Stimulated activated CD4-positive, alpha-beta T cell treated with anti-CD3 and anti-CD28 coated beads, Interleukin-1b, Interleukin-23, amount 100 ng/mL, for 1 hour (primary cell): ENCODE measurements around the gene CEP120.
"Not testable (repeated sequence)": the region's sequence is repeated elsewhere in the genome, so short reads cannot be mapped to it uniquely, and the experiment has no call there.

Experiments used
- DNase-seq, 2 donors: peaks; one replicate each; pipeline ENCODE4 v3.0.0-alpha.2; 2020; ENCODE audit warnings: low read depth in 2 of 2

The CEP120 gene

DNA sequence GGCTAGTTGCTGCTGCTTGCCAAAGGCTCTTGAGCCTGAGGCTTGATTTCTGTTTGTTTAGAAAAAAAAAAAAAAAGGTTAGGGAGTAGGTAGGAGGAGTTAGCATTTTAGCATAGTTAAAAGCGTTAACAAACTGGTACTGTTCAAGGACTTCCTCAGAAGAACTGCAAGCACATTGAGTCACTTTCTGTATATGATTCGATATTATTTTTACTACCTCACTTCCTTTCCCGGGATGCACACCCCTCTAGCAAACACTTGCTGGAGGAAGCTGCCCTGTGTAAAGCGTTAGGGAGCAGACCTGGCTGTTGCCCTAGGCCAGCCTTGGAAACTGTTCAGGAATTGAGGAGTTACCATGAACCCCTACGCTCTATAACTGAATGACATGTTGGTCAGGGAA is 15.7 kb upstream of the CEP120 start:
- no peak for DNase-seq

DNA sequence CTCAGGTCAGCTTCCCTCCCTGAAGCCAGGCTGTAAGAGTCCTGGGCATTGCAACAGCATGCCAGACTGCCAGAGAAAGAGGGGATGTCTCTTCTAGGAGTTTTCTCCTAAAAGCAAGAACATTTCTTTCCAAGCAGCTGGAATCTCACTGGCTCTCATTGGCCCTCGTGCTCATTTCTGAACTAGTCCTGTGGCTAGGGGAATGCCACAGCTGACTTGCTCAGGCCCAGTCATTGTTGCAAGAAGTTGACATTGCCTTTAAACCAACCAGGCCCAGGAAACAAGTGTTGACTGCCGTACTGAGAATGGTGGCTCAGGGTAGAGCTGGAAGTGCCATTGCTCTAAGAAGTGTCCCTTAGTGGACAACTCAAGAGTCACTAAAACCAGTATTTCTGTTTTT is 15.0 kb upstream of the CEP120 start:
- no peak for DNase-seq

GRCh38 chr5:123436201-123436600 is 13.0 kb upstream of the CEP120 start:
- no peak for DNase-seq

- no peak for DNase-seq
Observed at GRCh38 chr5:123434796-123435195, 11.6 kb upstream of the CEP120 start.

GRCh38 chr5:123433596-123433995 is 10.4 kb upstream of the CEP120 start:
- no peak for DNase-seq

- DNase-seq, result not testable (repeated sequence)
Observed at GRCh38 chr5:123430441-123430840, 7.2 kb upstream of the CEP120 start.

- DNase-seq, result no peak
Observed at GRCh38 chr5:123429993-123430392, 6.8 kb upstream of the CEP120 start.

- no peak for DNase-seq
Observed at GRCh38 chr5:123429221-123429954, 6.2 kb upstream of the CEP120 start.

DNA sequence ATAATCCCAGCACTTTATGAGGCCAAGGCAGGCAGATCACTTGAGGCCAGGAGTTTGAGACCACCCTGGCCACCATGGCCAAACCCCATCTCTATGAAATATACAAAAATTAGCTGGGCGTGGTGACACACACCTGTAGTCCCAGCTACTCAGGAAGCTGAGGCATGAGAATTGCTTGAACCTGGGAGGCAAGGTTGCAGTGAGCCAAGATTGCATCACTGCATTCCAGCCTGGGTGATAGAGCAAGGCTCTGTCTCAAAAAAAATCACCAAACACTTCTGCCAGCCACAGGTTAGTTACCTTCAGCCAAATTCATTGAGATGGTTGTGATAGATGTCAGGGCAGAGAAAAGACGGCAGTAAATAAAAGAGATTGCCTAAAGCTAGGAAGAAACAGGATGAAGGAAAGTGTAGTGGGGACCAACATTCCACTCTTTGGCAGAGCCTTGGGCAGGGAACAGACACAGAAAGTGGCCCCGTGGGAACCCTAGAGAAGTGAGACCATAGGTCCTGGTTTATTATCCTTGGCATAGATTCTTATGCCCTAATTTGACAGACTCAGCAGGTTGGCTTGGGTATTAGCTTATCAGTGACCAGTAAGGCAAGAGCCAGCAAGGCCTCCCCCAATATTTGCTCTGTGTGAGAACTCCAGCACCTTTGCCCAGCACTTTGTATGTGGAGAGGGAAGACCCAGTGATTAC is 5.5 kb upstream of the CEP120 start:
- no peak for DNase-seq

GRCh38 chr5:123427281-123427680 is 4.1 kb upstream of the CEP120 start:
- no peak for DNase-seq

DNA sequence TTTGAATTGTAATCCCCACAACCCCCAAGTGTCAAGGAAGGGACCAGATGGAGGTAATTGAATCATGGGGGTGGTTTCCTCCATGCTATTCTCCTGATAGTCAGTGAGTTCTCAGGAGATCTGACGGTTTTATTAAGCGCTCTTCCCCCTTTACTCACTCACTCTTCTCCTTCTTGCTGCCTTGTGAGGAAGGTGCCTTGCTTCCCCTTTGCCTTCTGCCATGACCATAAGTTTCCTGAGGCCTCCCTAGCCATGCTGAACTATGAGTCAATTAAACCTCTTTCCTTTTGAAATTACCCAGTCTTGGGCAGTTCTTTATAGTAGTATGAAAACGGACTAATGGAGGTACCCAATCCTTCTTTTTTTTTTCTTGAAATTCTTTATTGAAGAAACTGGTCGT is 2.2 kb upstream of the CEP120 start:
- no peak for DNase-seq

DNA sequence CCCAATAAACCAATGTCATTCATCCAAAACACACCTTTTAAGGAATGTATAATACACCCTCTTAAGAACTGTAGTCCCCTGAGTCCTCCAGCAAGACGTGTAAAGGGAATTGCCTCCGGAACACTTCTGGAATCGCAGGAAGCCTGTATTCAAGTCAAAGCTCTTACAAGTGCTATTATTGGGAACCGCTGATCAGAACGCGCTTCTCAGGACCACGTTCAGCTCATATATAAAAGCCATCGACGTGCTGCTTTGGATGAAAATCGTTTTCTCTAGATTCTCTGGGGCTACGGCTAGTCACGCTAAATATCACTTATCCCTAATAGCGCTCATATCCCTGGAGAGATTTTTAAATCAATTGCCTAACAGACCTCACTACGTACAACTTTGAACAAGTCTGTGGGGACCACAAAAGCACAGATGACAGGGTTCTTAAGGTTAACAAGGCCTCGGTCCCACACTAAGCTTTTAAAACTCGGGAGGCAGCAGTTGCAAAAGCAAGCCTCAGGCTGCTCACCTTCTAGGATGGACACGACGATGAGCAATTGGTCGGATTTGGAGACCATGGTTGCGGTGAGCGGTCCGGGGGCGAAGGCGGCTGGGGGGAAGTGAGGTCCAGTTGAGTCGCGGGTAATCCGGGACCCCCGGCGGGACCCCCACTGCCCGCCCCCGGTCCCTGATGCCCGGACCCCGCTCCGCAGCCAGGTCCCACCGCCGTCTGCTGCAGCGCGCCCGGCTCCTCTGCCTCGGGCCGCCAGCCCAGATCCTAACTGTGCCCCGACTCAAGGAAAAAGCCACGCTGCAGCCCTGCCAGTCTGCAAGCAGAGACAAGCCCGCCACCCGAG is 548 bp downstream of the CEP120 start:
- DNase-seq, result no peak

GRCh38 chr5:123421773-123422172 is 1.4 kb downstream of the CEP120 start:
- no peak for DNase-seq

GRCh38 chr5:123414974-123415373 is 8.2 kb downstream of the CEP120 start:
- no peak for DNase-seq

GRCh38 chr5:123412206-123412605 is 11.0 kb downstream of the CEP120 start:
- no peak for DNase-seq

DNA sequence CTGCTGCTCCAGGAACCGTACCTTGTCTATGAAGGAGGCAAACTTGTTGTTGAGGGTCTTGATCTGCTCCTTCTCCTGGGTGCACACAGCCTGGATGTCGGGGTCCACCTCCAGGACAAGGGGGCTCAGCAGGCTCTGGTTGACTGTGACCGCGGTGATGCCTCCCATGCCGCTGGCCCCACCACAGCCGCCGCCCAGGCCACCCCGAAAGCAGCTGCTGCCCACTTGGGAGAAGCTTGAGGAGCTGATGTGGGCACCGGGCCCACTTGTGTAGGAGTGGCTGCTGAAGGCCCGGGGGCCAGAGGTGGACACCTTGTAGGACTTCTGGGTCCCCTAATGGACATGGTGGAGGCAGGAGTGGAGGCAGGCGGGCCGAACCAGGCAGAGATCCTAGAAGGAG is 21.2 kb downstream of the CEP120 start:
- DNase-seq, result not testable (repeated sequence)

DNA sequence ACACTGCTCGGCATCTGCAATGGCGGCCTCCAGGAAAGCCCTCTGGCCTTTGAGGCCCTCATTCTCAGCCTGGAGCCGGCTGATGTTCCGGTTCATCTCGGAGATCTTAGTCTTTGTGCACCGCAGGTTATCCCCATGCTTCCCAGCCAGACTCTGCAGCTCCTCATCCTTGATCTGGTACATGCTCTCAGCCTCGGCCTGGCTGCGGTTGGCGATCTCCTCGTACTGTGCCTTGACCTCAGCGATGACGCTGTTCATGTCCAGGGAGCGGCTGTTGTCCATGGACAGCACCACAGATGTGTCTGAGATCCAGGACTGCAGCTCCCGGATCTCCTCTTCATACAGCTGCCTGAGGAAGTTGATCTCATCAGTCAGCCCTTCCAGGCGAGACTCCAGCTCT is 21.9 kb downstream of the CEP120 start:
- DNase-seq, result no peak

DNA sequence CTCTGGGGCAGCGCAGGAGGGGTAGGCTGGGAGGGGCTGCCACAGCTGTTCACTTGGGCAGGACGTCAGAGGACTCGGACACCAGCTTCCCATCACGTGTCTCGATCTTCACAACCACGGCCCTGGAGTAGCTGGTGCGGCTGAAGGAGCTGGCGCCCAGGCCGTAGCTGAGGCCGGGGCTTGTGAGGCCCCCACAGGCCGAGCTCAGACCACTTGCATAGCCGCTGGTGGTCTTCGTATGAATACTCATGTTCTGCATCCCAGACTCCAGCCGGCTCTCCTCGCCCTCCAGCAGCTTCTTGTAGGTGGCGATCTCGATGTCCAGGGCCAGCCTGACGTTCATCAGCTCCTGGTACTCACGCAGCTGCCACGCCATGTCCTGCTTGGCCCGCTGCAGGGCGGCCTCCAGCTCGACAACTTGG is 22.3 kb downstream of the CEP120 start:
- DNase-seq, result not testable (repeated sequence)

- no peak for DNase-seq
Observed at GRCh38 chr5:123398058-123398733, 25.0 kb downstream of the CEP120 start.

DNA sequence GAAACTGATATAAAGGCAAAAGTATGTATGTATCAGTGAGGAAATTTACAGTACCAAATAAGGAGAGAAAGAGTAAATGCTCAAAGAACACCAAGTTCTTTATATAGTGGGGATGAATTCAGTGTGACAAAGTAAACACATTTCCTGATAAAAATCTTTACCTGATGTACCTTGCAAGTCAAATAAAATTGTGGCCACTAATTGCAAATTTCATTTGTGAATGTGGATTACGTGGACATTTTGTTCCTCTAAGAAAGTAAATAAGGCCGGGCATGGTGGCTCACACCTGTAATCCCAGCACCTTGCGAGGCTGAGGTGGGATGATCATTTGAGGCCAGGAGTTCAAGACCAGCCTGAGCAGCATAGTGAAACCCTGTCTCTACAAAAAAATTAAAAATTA is 25.7 kb downstream of the CEP120 start:
- DNase-seq, result no peak

GRCh38 chr5:123391009-123391408 is 32.2 kb downstream of the CEP120 start:
- DNase-seq, result no peak

GRCh38 chr5:123389794-123390193 is 33.4 kb downstream of the CEP120 start:
- DNase-seq, result no peak
